BJ (cell line): ENCODE measurements around the gene ADCYAP1R1. TPM values are rescaled to one million over a fixed set of nuclear protein-coding genes. Genes with fewer than 3 reads are reported as not detected.

Experiments
- CTCF ChIA-PET: fragments of 350-600 bp; formaldehyde crosslinking; extraction: SDS; loops from one replicate; lab custom pipeline; 2021; ENCODE audit warnings: antibody characterized with exemption, inconsistent platforms; lab: Yijun Ruan, JAX
- POLR2A ChIA-PET: fragments of 300-600 bp; sonication (Branson Sonifier 250); formaldehyde crosslinking; extraction: SDS; loops from one replicate; lab custom pipeline; 2021; ENCODE audit warnings: antibody characterized with exemption; lab: Charles Lee
- DNase-seq: peaks from one replicate; pipeline ENCODE4 v3.0.0-alpha.2; 2011; ENCODE audit warnings: low read depth
- H3K27me3 ChIP-seq: 2 replicates; pipeline ENCODE4 v1.6.0; 2011; ENCODE audit warnings: low read length; ENCODE audit not compliant: control insufficient read depth, insufficient read depth
- H3K36me3 ChIP-seq: 2 replicates; pipeline ENCODE4 v1.5.1; 2011; ENCODE audit warnings: low read length; ENCODE audit not compliant: control insufficient read depth, insufficient read depth
- H3K4me3 ChIP-seq: 2 replicates; pipeline ENCODE4 v1.5.1; 2011; ENCODE audit warnings: low read depth, mild to moderate bottlenecking, control low read depth, low read length
- polyA minus RNA-seq: library from RNA; depleted of rRNA, polyadenylated mRNA; stranded (reverse); fragments of >200 nt; gene quantifications from 2 replicates; pipeline ENCODE4 v1.2.3, GENCODE V29; 2011; rRNA and poly(A)+ RNA removed
- polyA plus RNA-seq: library from polyadenylated mRNA; depleted of rRNA; stranded (reverse); fragments of >200 nt; gene quantifications from 2 replicates; pipeline ENCODE4 v1.2.3, GENCODE V29; 2011; rRNA removed
- TF ChIP-seq, protein P1 (sequence below): IDR thresholded peaks from 2 replicates; pipeline ENCODE4 v1.5.1; 2011; ENCODE audit warnings: low read depth, mild to moderate bottlenecking, control low read depth, inconsistent platforms, low read length, moderate library complexity; ENCODE audit not compliant: insufficient read depth

Gene ADCYAP1R1
- 0.02 TPM in 1 of 2 replicates, not detected in the other for polyA plus RNA-seq
- polyA minus RNA-seq: not detected in 2 replicates

- no peak within 1 kb of the TSS for H3K4me3 ChIP-seq
- CTCF ChIA-PET: interaction anchor here (0.7 kb wide), 1 partner anchor 66 kb away, joined by 3 read pairs; no protein-coding TSS in a partner anchor
- POLR2A ChIA-PET: no interaction called here
Observed at GRCh38 chr7:31051598-31052486, at the start of gene ADCYAP1R1. TSS of gene ADCYAP1R1 (plus strand) at chr7:31052308. CDS start at chr7:31063265, 10,957 bp downstream.

DNA sequence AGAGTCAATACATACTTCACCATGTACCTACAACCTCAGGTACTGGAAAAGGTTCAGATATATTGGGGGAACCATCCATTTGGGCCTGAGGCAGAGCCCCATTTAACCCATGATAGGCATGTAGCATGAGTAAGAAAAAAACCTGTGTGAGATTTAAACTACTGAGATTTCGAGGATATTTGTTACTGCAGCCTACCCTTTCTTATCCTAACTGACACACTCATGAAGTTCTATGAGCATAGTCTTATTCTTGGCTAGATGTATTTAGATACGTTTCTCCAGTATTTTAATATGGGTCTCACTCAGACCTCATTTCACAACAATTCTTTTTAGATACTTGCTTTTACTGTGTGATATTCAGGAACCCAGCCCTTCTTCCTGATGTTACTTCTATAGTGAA lies 49.0 kb upstream of the ADCYAP1R1 start:
- TF ChIP-seq, protein P1, sequence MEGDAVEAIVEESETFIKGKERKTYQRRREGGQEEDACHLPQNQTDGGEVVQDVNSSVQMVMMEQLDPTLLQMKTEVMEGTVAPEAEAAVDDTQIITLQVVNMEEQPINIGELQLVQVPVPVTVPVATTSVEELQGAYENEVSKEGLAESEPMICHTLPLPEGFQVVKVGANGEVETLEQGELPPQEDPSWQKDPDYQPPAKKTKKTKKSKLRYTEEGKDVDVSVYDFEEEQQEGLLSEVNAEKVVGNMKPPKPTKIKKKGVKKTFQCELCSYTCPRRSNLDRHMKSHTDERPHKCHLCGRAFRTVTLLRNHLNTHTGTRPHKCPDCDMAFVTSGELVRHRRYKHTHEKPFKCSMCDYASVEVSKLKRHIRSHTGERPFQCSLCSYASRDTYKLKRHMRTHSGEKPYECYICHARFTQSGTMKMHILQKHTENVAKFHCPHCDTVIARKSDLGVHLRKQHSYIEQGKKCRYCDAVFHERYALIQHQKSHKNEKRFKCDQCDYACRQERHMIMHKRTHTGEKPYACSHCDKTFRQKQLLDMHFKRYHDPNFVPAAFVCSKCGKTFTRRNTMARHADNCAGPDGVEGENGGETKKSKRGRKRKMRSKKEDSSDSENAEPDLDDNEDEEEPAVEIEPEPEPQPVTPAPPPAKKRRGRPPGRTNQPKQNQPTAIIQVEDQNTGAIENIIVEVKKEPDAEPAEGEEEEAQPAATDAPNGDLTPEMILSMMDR: no peak
- no peaks in the 10 kb centered on the region for H3K36me3 ChIP-seq
- POLR2A ChIA-PET: no interaction called here
- no peaks in the 10 kb centered on the region for H3K27me3 ChIP-seq
- CTCF ChIA-PET: interaction anchor here (2.3 kb wide), 1 partner anchor 19 kb away, joined by 11 read pairs; no protein-coding TSS in a partner anchor
- H3K4me3 ChIP-seq: no peak overlapping the region
- DNase-seq: no peak

More at GRCh38 chr7:31051598-31052486, at the start of gene ADCYAP1R1:
- TF ChIP-seq, protein P1: no peak
- Histone ChIP-seq H3K36me3 (no peaks in the 10 kb centered on the region), H3K27me3 (peaks cover 25% of the 10 kb centered on the region)
- no peak for DNase-seq

GRCh38 chr7:31003721-31004120 lies 48.4 kb upstream of the ADCYAP1R1 start:
- H3K4me3 ChIP-seq: no peak overlapping the region
- no peaks in the 10 kb centered on the region for H3K27me3 ChIP-seq
- ChIA-PET POLR2A (no interaction called here), CTCF (interaction anchor here (1.2 kb wide), 1 partner anchor 118 kb away, joined by 5 read pairs; no protein-coding TSS in a partner anchor)
- TF ChIP-seq, protein P1: no peak
- no peaks in the 10 kb centered on the region for H3K36me3 ChIP-seq
- DNase-seq: no peak

GRCh38 chr7:31004393-31004792 lies 47.7 kb upstream of the ADCYAP1R1 start:
- DNase-seq: no peak
- no peak overlapping the region for H3K4me3 ChIP-seq
- CTCF ChIA-PET: interaction anchor here (1.2 kb wide), 1 partner anchor 118 kb away, joined by 5 read pairs; no protein-coding TSS in a partner anchor

More at GRCh38 chr7:31004393-31004792, 47.7 kb upstream of the ADCYAP1R1 start:
- Histone ChIP-seq H3K36me3 (no peaks in the 10 kb centered on the region), H3K27me3 (no peaks in the 10 kb centered on the region)
- TF ChIP-seq, protein P1: no peak
- POLR2A ChIA-PET: no interaction called here
